NCI-H2227 (cell line): ENCODE results near the gene LMNB1.

ENCODE experiments used
- DNase-seq: peaks from one replicate; lab custom pipeline; 2025; ENCODE audit not compliant: unreplicated experiment; lab: John Stamatoyannopoulos, UW

LMNB1 gene

DNA sequence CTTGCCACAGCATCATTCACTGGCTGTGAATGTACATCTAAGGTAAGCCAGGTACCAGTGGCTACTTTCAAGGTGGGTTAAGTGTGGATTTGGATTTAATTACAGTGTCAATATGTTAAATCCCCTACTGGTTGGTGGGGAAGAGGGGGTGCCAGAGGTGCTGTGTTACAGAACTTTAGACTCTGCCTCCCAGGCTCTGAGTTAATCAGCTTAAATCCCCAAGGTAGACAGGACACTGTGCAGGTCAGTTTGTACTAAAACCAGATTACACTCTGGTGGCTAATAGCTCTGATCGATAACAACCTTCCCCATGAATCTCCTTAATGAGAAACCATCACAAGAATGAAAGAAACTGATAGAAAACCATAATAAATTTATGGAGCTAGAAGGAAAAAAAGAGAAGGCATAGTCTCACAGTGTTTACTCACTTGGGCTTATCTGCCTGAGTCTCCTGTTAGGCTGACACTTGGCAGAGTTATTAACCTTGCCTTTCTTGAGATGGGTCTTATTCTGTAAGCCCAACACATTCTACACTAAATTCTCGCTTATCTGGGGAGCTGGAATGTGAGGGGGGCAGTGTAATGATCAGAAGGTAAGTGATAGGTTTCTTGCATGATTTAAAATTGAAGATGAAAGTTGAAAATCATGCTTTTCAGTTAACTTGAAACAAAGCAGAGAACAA is 106.8 kb downstream of the LMNB1 start:
- DNase-seq = no peak

DNA sequence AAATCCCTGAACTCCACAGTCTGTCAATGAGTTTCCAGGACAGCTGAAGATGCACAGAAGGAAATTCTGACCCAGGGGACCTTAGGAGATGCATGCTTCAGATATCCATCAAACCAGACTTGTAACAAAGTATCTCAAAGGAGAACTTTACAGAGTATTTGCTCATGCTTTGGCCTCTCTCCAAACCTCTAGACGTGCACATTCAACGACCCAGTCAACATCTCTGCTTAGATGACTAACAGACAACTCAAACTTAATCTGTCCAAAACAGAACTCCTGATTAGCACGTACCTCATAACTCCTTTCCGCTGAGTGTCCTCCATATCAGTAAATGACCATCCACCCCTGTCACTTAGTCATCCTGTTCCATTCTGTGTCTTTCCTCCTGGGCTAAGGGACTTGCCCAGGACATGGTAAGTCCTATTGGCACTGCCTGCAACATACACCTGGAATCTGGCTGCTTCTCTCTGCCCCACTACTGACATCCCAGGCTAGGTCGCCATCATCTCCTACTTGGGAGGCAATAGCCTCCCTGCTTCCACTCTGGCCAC is 107.4 kb downstream of the LMNB1 start:
- no peak for DNase-seq
